Ishikawa (cell line): Measurements from ENCODE around the gene ATP1A3.

Experiments
- CEBPB ChIP-seq: IDR thresholded peaks from 2 replicates; pipeline ENCODE4 v1.6.1; 2012
- YY1 ChIP-seq: IDR thresholded peaks from 2 replicates; pipeline ENCODE4 v1.6.1; 2012; ENCODE audit warnings: low read depth

DNA sequence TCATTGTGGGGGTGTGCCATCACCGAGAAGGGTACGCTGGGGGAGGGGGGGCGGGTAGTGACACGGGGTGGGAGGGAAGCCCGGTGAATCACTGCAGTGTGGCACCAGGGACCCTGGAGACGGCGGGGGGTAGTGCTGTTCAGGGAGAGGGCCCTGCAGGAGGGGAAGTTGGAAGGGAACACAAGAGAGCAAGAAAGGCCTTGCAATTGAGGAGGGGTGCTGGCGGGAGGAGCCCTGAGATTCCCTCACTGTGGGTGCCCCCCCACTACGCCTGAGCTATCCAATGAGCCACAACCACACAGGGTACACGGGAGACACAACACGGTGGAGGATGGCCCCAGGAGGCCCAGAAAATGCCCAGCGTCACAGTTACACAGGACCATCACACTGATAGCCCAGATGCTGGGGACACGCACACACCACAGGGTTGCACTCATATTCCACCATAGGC, 516 bp upstream of the ATP1A3 start:
- no peak for TF ChIP-seq YY1
- no peak for TF ChIP-seq CEBPB
